SU-DHL-6 (cell line): Measurements from ENCODE around the gene MPZL2.

Experiments used
- H2AFZ ChIP-seq: fragments of 200-600 bp; sonication (generic); 2 replicates; pipeline ENCODE4 v1.6.1; 2014; ENCODE audit warnings: low read depth, mild to moderate bottlenecking, moderate library complexity, mixed read lengths, antibody characterized with exemption, low read length; ENCODE audit not compliant: severe bottlenecking
- H3F3A ChIP-seq: fragments of 200-600 bp; shearing (Covaris generic); 2 replicates; pipeline ENCODE4 v1.6.0; 2016; ENCODE audit warnings: antibody characterized with exemption, mild to moderate bottlenecking; ENCODE audit not compliant: insufficient read depth
- H3K27ac ChIP-seq: fragments of 200-600 bp; sonication (generic); 2 replicates; pipeline ENCODE4 v1.5.1; 2016; ENCODE audit warnings: low read depth, mild to moderate bottlenecking, low read length, moderate library complexity, mixed read lengths
- H3K27me3 ChIP-seq: fragments of 200-600 bp; sonication (generic), shearing (Covaris generic); 2 replicates; pipeline ENCODE4 v1.6.0; 2014; ENCODE audit warnings: mild to moderate bottlenecking, low read length
- H3K36me3 ChIP-seq: fragments of 200-600 bp; sonication (generic); 2 replicates; pipeline ENCODE4 v1.6.1; 2014; ENCODE audit warnings: mild to moderate bottlenecking, low read length, mixed read lengths
- H3K4me2 ChIP-seq: fragments of 300-600, 200-600 bp; shearing (Covaris generic), sonication (generic); 2 replicates; pipeline ENCODE4 v1.6.0; 2014; ENCODE audit warnings: low read length, low read depth, mild to moderate bottlenecking; ENCODE audit not compliant: poor library complexity, severe bottlenecking
- H3K4me3 ChIP-seq: fragments of 200-600 bp; sonication (generic); 2 replicates; pipeline ENCODE4 v1.5.1; 2014; ENCODE audit warnings: antibody characterized with exemption, low read length, mild to moderate bottlenecking, mixed read lengths; ENCODE audit not compliant: insufficient read depth, poor library complexity, severe bottlenecking
- H3K79me2 ChIP-seq: fragments of 200-600 bp; sonication (generic); 2 replicates; pipeline ENCODE4 v1.6.1; 2014; ENCODE audit warnings: mild to moderate bottlenecking, low read length, moderate library complexity; ENCODE audit not compliant: insufficient read depth
- H3K9ac ChIP-seq: fragments of 200-600 bp; sonication (generic); 2 replicates; pipeline ENCODE4 v1.7.0; 2014; ENCODE audit warnings: mild to moderate bottlenecking, low read length
- H3K9me2 ChIP-seq: fragments of 200-600 bp; sonication (generic); replicated peaks from 2 replicates; pipeline ENCODE4 v1.6.1; 2014; ENCODE audit warnings: low read length; ENCODE audit not compliant: insufficient read depth
- H3K9me3 ChIP-seq: fragments of 200-600 bp; sonication (generic); 2 replicates; pipeline ENCODE4 v1.6.1; 2014; ENCODE audit warnings: low read length, mixed read lengths; ENCODE audit not compliant: insufficient read depth
- H4K20me1 ChIP-seq: fragments of 200-600 bp; sonication (generic); 2 replicates; pipeline ENCODE4 v1.6.1; 2014; ENCODE audit warnings: low read depth, mild to moderate bottlenecking, antibody characterized with exemption, low read length, moderate library complexity, mixed read lengths
- CTCF ChIP-seq: fragments of 200-600 bp; sonication (generic); IDR thresholded peaks from one replicate; pipeline ENCODE4 v1.5.1; 2017; ENCODE audit warnings: antibody characterized with exemption, mild to moderate bottlenecking, low read length, moderate library complexity; ENCODE audit not compliant: insufficient read depth, poor library complexity, severe bottlenecking
- EZH2phosphoT487 ChIP-seq: fragments of 200-600 bp; sonication (generic), shearing (Covaris generic); conservative IDR thresholded peaks from 2 replicates; pipeline ENCODE4 v1.6.1; 2018; ENCODE audit warnings: mild to moderate bottlenecking, antibody characterized with exemption, low read length, moderate library complexity, mixed read lengths

The MPZL2 gene

GRCh38 chr11:118205606-118206378 is 58.3 kb downstream of the MPZL2 start:
- peak overlapping the region; percentile 81 for H2AFZ ChIP-seq
- 0 out of 2 replicates have a peak overlapping the region, but pooled peaks have one; percentile 10 for H3K27ac ChIP-seq
- H3K4me2 ChIP-seq, result peak overlapping the region; percentile 44

More at GRCh38 chr11:118205606-118206378, 58.3 kb downstream of the MPZL2 start:
- Histone ChIP-seq H3K9ac (no peak overlapping the region), H3K9me3 (no peaks in the 10 kb centered on the region), H3F3A (no peaks in the 10 kb centered on the region; the same call in 1 of the 2 replicates), H3K36me3 (no peaks in the 10 kb centered on the region), H3K4me3 (no peak overlapping the region), H3K79me2 (no peaks in the 10 kb centered on the region), H4K20me1 (no peaks in the 10 kb centered on the region), H3K27me3 (no peaks in the 10 kb centered on the region), H3K9me2 (no peaks in the 10 kb centered on the region)
- TF ChIP-seq EZH2phosphoT487 (no peak), CTCF (no peak)
